Breast epithelium (tissue), 3 donors: Measurements from ENCODE around the gene CREB3L2.

Experiments used
- CTCF ChIP-seq, 3 donors: fragments of 450-650 bp; IDR thresholded peaks; one replicate each; pipeline ENCODE4 v1.5.1; 2016 to 2017; ENCODE audit warnings: antibody characterized with exemption in 3 of 3, mild to moderate bottlenecking in 3 of 3, moderate library complexity in 3 of 3
- POLR2AphosphoS5 ChIP-seq, 3 donors: sonication (generic); formaldehyde crosslinking; IDR thresholded peaks; one replicate each; pipeline ENCODE4 v1.6.1; 2017; ENCODE audit warnings: antibody characterized with exemption in 3 of 3

GRCh38 chr7:138044897-138045296 lies 43.0 kb upstream of the CREB3L2 start:
- no peak for TF ChIP-seq POLR2AphosphoS5 (IDR thresholded peaks at IDR 0.05)
- TF ChIP-seq CTCF (IDR thresholded peaks at IDR 0.05), result no peak
